Measurements from ENCODE around the gene DPP10.

DPP10 gene

GRCh38 chr2:115214050-115214449, 771.6 kb downstream of the DPP10 start:
- TF ChIP-seq ZFX (IDR thresholded peaks at IDR 0.05; ENCODE audit: borderline replicate concordance) (no peak), CTCF (IDR thresholded peaks at IDR 0.05) (no peak)
- H3K27ac ChIP-seq = no peak overlapping the region

- no peak overlapping the region for H3K27ac ChIP-seq
- TF ChIP-seq CTCF (IDR thresholded peaks at IDR 0.05) (no peak), ZFX (IDR thresholded peaks at IDR 0.05; ENCODE audit: borderline replicate concordance) (no peak)
Measured at GRCh38 chr2:115219296-115219695, 776.9 kb downstream of the DPP10 start.

GRCh38 chr2:115234186-115234585, 791.7 kb downstream of the DPP10 start:
- H3K27ac ChIP-seq = no peak overlapping the region
- no peak for TF ChIP-seq ZFX (IDR thresholded peaks at IDR 0.05; ENCODE audit: borderline replicate concordance)
- TF ChIP-seq CTCF (IDR thresholded peaks at IDR 0.05) = no peak

GRCh38 chr2:115234737-115235136, 792.3 kb downstream of the DPP10 start:
- no peak for TF ChIP-seq ZFX (IDR thresholded peaks at IDR 0.05; ENCODE audit: borderline replicate concordance)
- no peak for TF ChIP-seq CTCF (IDR thresholded peaks at IDR 0.05)
- H3K27ac ChIP-seq = no peak overlapping the region

- H3K27ac ChIP-seq = no peak overlapping the region
- TF ChIP-seq ZFX (IDR thresholded peaks at IDR 0.05; ENCODE audit: borderline replicate concordance) (no peak), CTCF (IDR thresholded peaks at IDR 0.05) (no peak)
Measured at GRCh38 chr2:115248066-115248465, 805.6 kb downstream of the DPP10 start.

GRCh38 chr2:115277366-115277765, 834.9 kb downstream of the DPP10 start:
- TF ChIP-seq CTCF (IDR thresholded peaks at IDR 0.05) (no peak), ZFX (IDR thresholded peaks at IDR 0.05; ENCODE audit: borderline replicate concordance) (no peak)
- no peak overlapping the region for H3K27ac ChIP-seq

- TF ChIP-seq CTCF (IDR thresholded peaks at IDR 0.05) (no peak), ZFX (IDR thresholded peaks at IDR 0.05; ENCODE audit: borderline replicate concordance) (no peak)
Measured at GRCh38 chr2:115285416-115285815, 843.0 kb downstream of the DPP10 start.

More at GRCh38 chr2:115285416-115285815, 843.0 kb downstream of the DPP10 start:
- H3K27ac ChIP-seq = no peak overlapping the region

Data from 22Rv1 (cell line).